ENCODE measurements around the gene FCGR2B.
"Not testable (repeated sequence)": the region's sequence is repeated elsewhere in the genome, so short reads cannot be mapped to it uniquely, and the experiment has no call there.

FCGR2B gene

DNA sequence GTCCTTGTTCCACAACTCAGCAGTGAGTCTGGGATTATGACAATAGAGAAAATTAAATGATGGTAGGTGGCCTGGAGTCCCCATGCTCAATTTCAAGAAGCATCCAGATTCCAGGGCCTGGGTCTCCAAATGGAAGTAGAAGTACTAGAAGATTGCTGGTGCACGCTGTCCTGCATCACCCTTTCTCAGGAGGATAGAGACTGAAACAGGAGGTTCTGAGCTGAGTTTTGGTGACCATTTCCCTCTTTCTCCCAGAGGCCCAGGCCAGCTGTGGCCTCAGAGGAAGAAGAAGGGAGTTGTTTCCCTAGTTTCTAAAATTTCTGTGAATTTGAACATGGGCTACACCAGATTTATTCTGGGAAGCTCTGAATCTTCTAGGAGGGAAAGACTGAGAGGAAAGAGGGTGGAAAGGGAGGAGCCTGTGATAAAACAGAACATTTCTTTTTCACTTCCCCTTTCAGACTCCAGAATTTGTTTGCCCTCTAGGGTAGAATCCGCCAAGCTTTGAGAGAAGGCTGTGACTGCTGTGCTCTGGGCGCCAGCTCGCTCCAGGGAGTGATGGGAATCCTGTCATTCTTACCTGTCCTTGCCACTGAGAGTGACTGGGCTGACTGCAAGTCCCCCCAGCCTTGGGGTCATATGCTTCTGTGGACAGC is at the start of gene FCGR2B:
Gene FCGR2B, plus strand, starts transcription at position 460 of the 656 bp plus-strand sequence. Its CDS starts 99 bp downstream, at position 559.
- not testable (repeated sequence) for DNase-seq

DNA sequence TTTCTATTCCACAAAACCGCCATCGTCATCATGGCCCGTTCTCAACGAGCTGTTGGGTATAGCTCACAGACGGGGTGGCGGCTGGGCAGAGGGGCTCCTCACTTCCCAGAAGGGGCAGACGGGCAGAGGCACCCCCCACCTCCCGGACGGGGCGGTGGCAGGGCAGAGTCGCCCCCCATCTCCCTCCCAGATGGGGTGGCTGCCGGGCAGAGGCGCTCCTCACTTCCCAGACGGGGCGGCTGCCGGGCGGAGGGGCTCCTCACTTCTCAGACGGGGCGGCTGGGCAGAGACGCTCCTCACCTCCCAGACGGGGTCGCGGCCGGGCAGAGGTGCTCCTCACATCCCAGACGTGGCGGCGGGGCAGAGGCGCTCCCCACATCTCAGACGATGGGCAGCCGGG is 46.5 kb upstream of the FCGR2B start:
- not testable (repeated sequence) for DNase-seq

DNA sequence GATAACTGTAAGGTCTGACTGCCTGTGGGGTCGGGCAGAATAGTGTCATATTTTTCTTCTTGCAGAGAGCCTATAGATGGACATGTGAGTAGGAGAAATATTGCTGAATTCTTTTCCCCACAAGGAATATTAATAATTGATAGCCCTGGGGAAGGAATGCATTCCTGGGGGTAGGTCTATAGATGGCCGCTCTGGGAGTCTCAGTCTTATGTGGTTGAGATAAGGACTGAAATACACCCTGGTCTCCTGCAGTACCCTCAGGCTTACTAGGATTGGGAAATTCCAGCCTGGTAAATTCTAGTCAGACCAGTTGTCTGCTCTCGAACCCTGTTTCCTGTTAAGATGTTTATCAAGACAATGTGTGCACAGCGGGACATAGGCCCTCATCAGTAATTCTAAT is 44.4 kb upstream of the FCGR2B start:
- DNase-seq = not testable (repeated sequence)

DNA sequence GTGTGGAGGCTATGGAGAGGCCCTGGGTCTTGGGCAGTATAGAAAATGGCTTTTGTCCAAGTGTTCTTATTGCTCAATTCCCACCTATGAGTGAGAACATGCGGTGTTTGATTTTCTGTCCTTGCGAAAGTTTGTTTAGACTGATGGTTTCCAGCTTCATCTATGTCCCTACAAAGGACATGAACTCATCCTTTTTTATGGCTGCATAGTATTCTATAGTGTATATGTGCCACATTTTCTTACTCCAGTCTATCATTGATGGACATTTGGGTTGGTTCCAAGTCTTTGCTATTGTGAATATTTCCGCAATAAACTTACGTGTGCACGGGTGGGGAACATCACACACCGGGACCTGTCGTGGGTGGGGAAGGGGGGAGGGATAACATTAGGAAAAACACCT is 42.5 kb upstream of the FCGR2B start:
- DNase-seq = not testable (repeated sequence)

DNA sequence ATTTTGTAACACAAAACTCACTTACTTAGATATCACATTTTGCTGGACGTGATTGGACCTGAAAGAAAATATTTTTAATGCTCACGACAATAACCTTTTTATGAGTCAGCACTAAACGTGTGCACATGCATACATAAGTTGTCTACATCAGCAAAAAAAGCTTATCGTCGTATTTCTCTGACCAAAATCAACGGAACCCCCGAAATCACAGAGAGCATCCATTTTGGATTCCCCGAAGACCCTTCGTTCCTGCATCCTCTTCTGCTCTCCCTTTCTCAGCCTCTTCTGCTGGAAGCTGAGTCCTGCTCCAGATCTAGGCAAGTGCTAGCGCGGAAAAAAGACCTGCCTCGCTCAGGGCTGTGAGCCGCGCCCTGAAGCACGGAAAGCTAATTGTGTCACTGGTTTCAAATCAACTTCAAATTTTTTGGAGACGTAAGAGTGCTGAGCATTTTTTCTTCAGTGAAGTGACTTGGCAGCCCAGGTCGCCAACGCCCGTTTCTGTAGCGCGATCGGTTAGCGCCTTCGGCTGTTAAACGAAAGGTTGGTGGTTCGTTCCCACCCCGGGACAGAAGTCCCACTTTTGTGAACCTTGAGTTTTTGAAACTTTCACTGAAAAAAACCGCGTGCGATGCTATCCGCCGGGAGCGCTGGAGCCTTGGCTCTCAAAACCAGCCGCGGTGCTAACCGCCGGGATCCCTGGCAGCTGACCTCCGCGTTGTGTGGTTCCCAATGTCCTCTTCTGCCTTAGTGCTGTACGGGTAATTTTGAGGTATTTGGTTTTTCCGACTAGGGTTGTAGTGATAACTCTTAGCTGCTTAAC is 41.6 kb upstream of the FCGR2B start:
- DNase-seq = peak; percentile 21

DNA sequence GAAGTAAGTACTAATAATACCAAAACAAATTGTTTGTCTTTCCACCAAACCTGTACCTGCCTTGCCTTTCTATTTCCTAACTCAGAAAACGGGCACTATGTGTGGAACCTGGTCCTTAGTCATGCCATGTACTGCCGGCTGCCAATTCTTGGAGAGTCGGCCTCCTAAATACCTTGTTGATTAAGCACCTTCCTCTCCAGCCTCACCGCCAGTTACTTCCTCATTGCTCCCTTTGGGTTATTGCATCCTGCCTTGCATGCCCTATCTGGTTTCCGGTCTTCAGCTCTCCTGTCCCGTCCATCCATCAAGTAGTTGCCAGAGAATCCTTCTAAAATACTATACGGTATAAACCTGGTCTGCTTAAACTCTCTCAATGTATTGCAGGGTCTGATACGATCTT is 40.9 kb upstream of the FCGR2B start:
- DNase-seq = not testable (repeated sequence)

DNA sequence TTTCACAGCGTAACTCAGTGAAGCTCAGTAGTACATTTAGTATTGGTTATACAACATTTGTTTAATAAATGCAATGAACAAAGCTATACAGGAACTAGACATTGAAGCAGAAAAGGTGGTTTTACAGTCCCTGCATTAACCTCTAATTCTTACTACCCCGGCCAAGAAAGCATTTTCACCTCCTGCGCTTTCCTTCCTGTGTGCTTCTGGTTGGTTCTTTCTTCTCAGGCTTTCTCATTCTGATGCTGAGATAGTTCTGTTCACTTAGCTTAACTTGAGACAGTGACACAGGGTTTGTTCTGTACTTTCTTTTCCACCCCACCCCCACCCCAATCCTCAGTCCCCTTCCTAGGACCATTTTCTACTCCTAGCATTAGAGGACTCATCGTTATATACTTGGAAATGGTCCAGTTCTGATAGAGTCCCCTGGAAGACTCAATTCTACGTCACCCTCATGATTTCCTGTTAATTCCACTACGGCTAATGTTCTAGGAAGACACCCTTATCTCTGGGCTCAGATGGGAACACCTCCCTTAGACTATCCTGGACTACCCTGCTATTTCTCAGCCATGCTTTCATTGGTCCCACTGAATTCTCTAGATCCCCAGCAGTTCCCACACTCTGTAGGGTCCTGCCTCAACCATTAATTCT is 39.4 kb upstream of the FCGR2B start:
- DNase-seq = not testable (repeated sequence)

DNA sequence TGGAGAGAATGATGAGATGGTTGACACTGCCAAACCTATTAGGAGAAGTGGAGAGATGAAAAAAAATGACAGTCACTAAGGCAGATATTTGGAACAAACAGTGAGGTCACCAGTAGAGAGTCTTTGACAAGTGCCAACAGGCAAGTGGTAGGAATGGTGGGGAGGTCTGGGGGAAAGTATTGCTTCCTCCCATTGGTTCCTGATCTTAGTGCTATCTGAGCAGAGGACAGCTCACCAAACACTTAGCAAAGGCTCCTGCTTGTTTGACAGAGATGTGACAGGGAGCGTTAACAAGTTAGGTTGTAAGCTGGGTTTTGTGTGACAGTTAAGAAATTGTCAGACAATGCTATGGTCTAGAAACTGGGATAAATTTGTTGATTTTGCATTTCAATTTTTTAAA is 38.3 kb upstream of the FCGR2B start:
- DNase-seq = not testable (repeated sequence)

DNA sequence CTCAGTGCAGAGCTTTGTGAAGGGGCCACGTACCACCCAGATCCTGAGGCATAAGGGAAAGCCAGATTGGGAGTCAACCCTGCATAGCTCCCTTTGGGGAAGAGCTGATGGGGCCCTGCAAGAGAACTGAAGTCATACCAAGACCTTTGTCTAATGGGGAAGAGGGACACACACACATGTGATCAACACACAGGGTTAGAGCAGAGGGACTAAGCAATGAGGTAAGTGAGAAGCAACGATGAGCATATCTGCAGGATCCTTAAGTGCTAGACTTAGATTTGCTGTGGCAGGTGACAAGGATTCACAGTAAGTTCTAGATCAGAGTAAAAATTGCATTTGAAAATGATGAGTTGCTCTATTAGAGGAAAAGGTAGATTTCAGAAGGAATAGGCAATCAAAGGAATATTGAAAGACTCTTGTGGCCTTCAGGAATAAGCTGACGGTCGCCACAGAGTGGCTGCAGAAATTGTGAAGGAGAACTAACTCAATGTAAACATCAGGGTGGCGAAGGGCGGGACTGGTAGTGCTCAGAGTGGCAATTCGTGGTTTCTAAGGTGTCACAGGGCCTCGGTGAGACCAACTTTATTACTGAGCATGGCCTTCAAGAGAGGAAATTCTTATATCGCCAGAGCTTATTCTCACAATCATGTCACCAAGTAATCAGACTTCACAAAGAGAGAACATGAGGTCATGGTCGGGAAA is 36.3 kb upstream of the FCGR2B start:
- not testable (repeated sequence) for DNase-seq

DNA sequence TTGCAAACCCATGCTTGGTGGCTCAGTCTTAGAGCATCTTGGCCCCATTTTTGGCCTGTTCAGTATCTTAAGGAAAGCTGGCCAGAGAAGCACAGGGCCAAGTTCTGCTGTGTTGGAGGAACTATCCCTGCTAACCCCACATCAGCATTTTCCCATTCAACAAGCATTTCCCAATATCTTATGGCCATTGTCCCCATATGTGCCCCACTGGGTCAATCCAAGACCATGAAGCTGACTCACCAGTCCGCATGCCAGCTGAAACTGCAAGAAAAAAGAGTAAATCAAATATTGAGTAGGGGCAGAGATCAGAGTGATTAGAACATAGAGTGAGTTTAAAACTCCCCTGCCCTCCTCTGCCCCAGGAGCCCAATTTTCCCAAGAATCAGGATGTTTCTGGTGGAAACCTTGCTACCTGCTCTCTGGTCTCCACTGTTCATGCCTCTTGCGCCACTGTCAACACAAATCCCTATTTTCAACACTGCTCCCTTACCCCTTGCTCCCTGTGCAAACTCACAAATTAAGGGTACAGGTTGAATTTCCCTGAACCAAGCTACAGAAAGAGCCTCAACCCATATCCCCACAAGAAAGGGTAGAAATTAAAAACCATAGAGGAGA is 32.7 kb upstream of the FCGR2B start:
- not testable (repeated sequence) for DNase-seq

DNA sequence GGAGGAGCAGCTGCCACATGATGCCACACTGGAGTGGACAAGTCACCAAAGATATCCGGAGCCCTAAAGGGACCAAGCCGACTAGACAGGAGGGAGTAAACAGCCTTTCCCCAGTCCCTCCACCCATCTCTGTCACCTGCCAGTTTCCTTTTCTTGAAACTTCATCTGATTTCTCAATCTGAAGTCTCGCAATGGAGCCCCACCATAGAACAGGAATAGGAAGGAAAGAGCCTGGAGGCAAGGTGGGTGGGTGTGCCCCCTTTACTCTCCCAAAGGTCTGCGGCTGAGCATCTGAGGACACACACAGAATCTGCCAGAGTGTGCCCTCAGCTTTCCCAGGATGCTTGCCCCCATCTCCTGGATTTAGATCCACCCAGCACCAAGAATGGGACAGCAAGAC is 31.9 kb upstream of the FCGR2B start, which contains the start of gene FCGR3B:
Gene FCGR3B, minus strand, starts transcription at position 101 of the 400 bp plus-strand sequence. Its CDS starts 82 bp downstream, at position 19.
- no peak for DNase-seq

DNA sequence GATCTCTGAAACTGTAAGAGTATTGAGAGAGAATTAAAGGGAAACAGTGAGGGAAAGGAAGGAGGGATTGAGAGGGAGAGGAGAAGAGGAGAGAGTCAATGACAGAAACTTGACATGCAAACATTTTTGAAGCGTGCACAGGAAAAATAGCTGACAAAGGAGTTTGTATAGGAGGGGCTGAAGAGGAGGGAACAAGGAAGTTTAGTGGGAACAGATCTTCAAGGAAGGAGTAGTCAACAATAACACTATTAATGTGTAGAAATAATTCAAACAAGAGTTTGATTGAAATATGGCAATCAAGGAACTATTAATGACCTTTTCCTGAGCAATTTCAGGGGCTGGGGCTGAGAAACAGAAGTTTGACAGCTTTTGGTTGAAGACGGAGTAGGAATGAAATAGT is 27.9 kb upstream of the FCGR2B start:
- not testable (repeated sequence) for DNase-seq

DNA sequence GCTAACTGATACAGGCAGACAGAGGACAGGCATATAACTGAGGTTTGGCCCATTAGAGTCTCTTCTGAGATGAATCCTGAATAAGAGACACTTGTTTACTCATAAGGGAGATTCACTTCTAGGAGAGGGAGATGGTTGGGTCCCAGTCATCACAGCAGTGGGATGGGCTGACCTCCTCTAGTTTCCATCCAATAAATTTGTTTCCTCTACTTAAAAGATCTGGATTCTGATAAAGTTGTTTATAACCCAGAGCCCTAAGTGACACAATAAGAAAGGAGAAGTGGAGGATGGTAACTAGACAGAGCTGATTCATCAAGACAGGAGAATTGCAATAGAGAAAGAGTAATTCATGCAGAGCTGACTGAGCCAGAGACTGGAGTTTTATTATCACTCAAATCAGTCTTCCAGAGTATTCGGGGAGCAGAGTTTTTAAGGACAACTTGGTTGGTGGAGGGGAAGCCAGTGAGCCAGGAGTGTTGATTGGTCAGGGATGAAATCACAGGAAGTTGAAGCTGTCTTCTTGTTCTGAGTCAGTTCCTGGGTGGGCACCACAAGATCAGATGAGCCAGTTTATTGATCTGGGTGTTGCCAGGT is 26.7 kb upstream of the FCGR2B start:
- not testable (repeated sequence) for DNase-seq

DNA sequence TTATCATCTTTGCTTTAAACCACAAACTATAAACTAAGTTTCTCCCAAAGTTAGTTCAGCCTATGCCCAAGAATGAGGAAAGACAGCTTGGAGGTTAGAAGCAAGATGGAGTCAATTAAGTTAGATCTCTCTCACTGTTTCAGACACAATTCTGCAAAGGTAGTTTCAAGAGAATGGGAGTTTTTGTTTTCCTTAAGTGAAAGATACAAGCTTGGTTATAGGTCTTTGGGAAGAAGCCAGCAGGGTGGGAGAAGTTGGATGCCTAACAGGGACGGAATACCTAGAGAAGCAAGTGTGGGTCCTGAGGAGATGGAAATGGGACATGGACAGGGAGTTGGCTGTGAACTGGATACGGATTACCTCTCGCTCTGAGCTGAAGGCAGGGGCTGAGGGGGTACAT is 26.0 kb upstream of the FCGR2B start:
- DNase-seq = not testable (repeated sequence)

DNA sequence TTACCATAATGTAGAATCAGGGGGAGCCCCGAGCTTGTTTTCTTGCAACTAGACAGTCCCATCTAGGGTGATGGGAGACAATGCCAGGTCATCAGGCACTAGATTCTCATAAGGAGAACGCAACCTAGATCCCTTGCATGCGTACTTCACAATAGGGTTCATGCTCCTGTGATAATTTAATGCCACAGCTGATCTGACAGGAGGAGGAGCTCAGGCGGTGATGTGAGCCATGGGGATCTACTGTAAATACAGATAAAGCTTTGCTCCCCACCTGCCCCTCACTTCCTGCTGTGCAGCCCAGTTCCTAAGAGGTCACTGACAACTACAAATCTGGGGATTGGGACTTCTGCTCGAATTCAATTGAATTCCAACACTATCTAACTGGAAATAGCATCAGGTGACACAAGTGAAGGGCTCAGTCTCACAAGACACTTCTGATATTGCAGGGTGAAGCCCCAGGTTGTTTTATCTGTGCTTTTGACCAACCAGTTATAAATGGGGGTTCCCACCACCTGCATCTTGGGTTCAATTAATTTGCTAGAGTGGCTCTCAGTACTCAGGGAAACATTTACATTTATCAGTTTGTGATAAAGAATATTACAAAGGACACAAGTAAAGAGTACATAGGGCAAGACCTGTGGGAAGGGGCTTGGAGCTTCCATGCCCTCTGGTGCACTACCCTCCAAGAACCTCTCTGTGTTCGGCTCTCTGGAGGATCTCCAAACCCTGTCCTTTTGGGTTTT is 24.5 kb upstream of the FCGR2B start:
- not testable (repeated sequence) for DNase-seq

DNA sequence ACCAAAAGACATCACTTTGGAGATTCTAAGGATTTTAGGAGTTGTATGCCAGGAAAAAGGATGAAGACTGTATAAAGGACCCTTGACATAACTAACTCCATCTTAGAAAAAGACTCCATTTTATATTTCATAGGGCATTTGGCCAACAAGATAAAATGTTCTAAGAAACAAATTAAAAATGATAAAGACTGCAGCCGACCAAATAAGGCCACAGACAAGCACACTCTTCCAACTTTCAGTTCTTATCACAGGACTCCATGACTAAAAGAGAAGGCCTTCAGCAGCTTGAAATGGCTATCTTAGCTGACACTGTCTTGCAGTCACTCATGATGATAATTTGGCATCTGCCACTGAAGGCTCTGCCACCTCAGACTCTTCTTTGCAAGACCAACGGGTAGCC is 23.7 kb upstream of the FCGR2B start:
- not testable (repeated sequence) for DNase-seq

DNA sequence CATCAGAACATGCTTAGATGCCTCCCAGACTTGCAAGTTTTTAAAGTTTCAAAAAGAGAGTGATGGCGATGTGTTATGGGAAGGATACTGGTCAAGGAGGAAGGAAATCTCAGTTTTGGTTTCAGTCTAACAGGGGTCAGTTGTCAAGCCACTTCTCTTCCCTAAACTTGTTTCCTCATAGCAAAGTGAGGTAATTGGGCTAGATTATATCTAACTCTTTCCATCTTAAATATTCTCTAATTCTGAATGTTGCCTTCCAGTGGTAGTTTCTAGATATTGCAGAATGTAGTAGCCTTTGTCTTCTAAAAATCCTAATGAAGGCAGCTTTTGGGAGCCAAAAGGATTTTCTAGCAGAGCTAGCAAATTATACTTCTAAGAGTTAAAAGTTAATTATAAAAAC is 20.2 kb upstream of the FCGR2B start:
- not testable (repeated sequence) for DNase-seq

DNA sequence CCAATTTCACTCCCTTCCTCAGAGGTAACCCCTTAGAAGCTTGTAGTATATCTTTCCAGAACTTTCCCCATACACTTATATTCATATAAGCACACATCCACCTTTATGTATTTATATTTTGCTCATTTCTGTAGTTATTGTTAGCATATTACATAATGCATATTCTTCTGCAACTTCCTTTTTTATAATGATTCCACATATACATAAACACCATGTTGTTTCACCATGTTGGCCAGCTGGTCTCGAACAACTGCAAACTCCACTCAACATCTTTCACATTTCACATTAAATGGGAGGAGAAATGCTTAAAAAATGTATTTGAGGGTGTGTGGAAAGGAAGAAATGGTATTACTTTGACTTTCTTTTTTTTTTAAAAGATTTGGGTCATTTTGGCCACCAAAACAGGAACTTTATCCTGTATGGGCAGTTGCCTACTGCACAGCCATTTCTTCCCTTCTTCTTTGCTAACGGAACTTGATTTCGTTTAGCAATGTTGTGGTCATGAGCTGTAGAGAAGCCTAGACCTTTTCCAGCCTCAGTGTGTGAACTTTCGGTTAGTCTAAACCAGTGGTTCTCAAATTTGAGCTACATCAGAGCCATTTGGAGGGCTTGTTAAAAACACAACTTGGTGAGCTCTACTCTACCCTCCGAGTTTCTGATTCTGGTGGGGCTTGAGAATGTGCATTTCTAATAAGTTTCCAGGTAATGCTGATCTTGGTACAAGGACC is 19.3 kb upstream of the FCGR2B start:
- DNase-seq = not testable (repeated sequence)

DNA sequence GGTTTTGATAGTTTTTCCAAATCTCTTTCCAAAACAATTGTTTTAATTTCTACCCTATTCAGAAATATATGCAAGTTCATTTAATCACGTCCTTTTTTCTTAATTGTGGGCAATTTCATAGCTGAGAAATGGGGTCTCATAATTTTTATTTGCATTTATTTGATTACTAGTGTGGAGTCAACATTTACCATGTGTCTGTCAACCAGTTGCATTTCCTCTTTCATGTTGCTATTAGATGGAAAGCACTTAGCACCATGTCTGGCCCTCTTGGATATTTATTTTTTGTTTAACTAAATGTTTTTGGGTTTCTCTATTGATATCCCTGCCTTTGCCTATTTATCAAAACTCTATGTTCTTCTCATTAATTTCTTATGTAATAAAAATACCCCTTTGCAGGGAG is 18.1 kb upstream of the FCGR2B start:
- DNase-seq = not testable (repeated sequence)
